BLaER1 treated with 17β-estradiol and CSF1 and Interleukin-3, amounts not matched to agents 10 nM and 100 nM (cell line): Measurements from ENCODE around the gene RHEBL1.
"Not testable (repeated sequence)": the region's sequence is repeated elsewhere in the genome, so short reads cannot be mapped to it uniquely, and the experiment has no call there.

Experiments
- H3K27ac ChIP-seq, 11 experiments: shearing (Covaris generic); formaldehyde crosslinking; 2 replicates each; pipeline ENCODE4 v1.8.1; 2022
- H3K27me3 ChIP-seq, 11 experiments: shearing (Covaris generic); formaldehyde crosslinking; 2 replicates each; pipeline ENCODE4 v1.8.1; 2022
- H3K36me3 ChIP-seq, 11 experiments: shearing (Covaris generic); formaldehyde crosslinking; 2 replicates each; pipeline ENCODE4 v1.8.1; 2022
- H3K4me1 ChIP-seq, 10 experiments: shearing (Covaris generic); formaldehyde crosslinking; 2 replicates each; pipeline ENCODE4 v1.8.1; 2022
- H3K4me2 ChIP-seq, 11 experiments: shearing (Covaris generic); formaldehyde crosslinking; 2 replicates each; pipeline ENCODE4 v1.8.1; 2022
- H3K4me3 ChIP-seq, 10 experiments: shearing (Covaris generic); formaldehyde crosslinking; 2 replicates each; pipeline ENCODE4 v1.8.1; 2022
- H3K9ac ChIP-seq, 11 experiments: shearing (Covaris generic); formaldehyde crosslinking; 2 replicates each; pipeline ENCODE4 v1.8.1; 2022
- H3K9me3 ChIP-seq, 11 experiments: shearing (Covaris generic); formaldehyde crosslinking; replicated peaks in 1 of 11; 2 replicates each; pipeline ENCODE4 v1.8.1; 2022
- H4K20me1 ChIP-seq, 11 experiments: shearing (Covaris generic); formaldehyde crosslinking; 2 replicates each; pipeline ENCODE4 v1.8.1; 2022
- Cebpa-rat ChIP-seq, 11 experiments: shearing (Covaris generic); IDR thresholded peaks; 2 replicates each; pipeline ENCODE4 v1.8.1; 2022

The RHEBL1 gene

GRCh38 chr12:49084438-49084837, 14.7 kb upstream of the RHEBL1 start:
- Histone ChIP-seq H3K9ac (no peak overlapping the region), H3K4me2 (no peak overlapping the region), H3K4me3 (no peak overlapping the region), H3K4me1 (peaks cover under 1 to 21% (median 15%) of the 10 kb centered on the region in 10 experiments; a peak in 16 of 20 replicates), H4K20me1 (peaks cover 0 to 11% (median 9%) of the 10 kb centered on the region in 11 experiments; a peak in 11 of 22 replicates), H3K9me3 (peaks cover 0 to 6% (median 0%) of the 10 kb centered on the region in 11 experiments; a peak in 3 of 22 replicates), H3K36me3 (no peaks in the 10 kb centered on the region), H3K27ac (no peak overlapping the region), H3K27me3 (peaks cover 11 to 17% (median 12%) of the 10 kb centered on the region in 11 experiments)
- no peak for TF ChIP-seq Cebpa-rat (IDR thresholded peaks at IDR 0.05)

GRCh38 chr12:49079793-49080192, 10.0 kb upstream of the RHEBL1 start:
- H3K4me2 ChIP-seq, result no peak overlapping the region
- no peaks in the 10 kb centered on the region for H3K36me3 ChIP-seq
- H3K4me3 ChIP-seq, result no peak overlapping the region
- no peaks in the 10 kb centered on the region for H3K27me3 ChIP-seq
- no peak for TF ChIP-seq Cebpa-rat (IDR thresholded peaks at IDR 0.05)
- no peak overlapping the region for H3K27ac ChIP-seq
- H3K9me3 ChIP-seq, result peaks cover 0 to 6% (median 0%) of the 10 kb centered on the region in 11 experiments; a peak in 3 of 22 replicates
- no peaks in the 10 kb centered on the region for H4K20me1 ChIP-seq
- no peak overlapping the region for H3K9ac ChIP-seq
- H3K4me1 ChIP-seq, result no peaks in the 10 kb centered on the region

GRCh38 chr12:49070971-49071370, 1.2 kb upstream of the RHEBL1 start:
- no peaks in the 10 kb centered on the region for H3K36me3 ChIP-seq
- H3K4me2 ChIP-seq, result peak overlapping the region in 8 of 11 experiments; percentile 52 to 89 (median 78); a peak in 10 of 22 replicates
- no peaks in the 10 kb centered on the region for H3K27me3 ChIP-seq
- no peaks in the 10 kb centered on the region for H4K20me1 ChIP-seq
- peaks cover 12 to 22% (median 18%) of the 10 kb centered on the region in 10 experiments for H3K4me1 ChIP-seq
- H3K4me3 ChIP-seq, result no peak overlapping the region
- H3K9me3 ChIP-seq, result no peaks in the 10 kb centered on the region
- H3K9ac ChIP-seq, result no peak overlapping the region; a peak in 1 of 22 replicates
- H3K27ac ChIP-seq, result peak overlapping the region in 1 of 11 experiments; percentile 66; a peak in 1 of 22 replicates
- TF ChIP-seq Cebpa-rat (IDR thresholded peaks at IDR 0.05), result no peak

GRCh38 chr12:49068879-49069506, 786 bp downstream of the RHEBL1 start:
- H3K36me3 ChIP-seq, result peaks cover 0 to 6% (median 0%) of the 10 kb centered on the region in 11 experiments; a peak in 1 of 22 replicates
- peak overlapping the region in 10 of 11 experiments; percentile 5 to 66 (median 50); a peak in 17 of 22 replicates for H3K27ac ChIP-seq
- no peak for TF ChIP-seq Cebpa-rat (IDR thresholded peaks at IDR 0.05)
- H3K9ac ChIP-seq, result peak overlapping the region; percentile 62 to 81 (median 76)
- no peaks in the 10 kb centered on the region for H4K20me1 ChIP-seq
- H3K4me2 ChIP-seq, result peak overlapping the region; percentile 87 to 98 (median 94)
- no peaks in the 10 kb centered on the region for H3K27me3 ChIP-seq
- peak overlapping the region; percentile 65 to 87 (median 76) for H3K4me3 ChIP-seq
- H3K4me1 ChIP-seq, result peaks cover 12 to 24% (median 18%) of the 10 kb centered on the region in 10 experiments
- H3K9me3 ChIP-seq, result no peaks in the 10 kb centered on the region

- TF ChIP-seq Cebpa-rat (IDR thresholded peaks at IDR 0.05), result no peak
- Histone ChIP-seq H3K36me3 (peaks cover 0 to 6% (median 0%) of the 10 kb centered on the region in 11 experiments; a peak in 1 of 22 replicates), H3K4me3 (no peak overlapping the region), H3K4me2 (no peak overlapping the region), H3K9ac (peak overlapping the region in 1 of 11 experiments; percentile 3; a peak in 2 of 22 replicates), H3K27ac (no peak overlapping the region), H3K27me3 (no peaks in the 10 kb centered on the region), H3K4me1 (peaks cover 20 to 36% (median 29%) of the 10 kb centered on the region in 10 experiments), H4K20me1 (no peaks in the 10 kb centered on the region), H3K9me3 (no peaks in the 10 kb centered on the region)
Measured at GRCh38 chr12:49066120-49066519, 3.7 kb downstream of the RHEBL1 start.

GRCh38 chr12:49064767-49065152, 5.0 kb downstream of the RHEBL1 start:
- Histone ChIP-seq H3K9me3 (no peaks in the 10 kb centered on the region), H3K4me1 (peaks cover 14 to 31% (median 20%) of the 10 kb centered on the region in 10 experiments), H3K4me2 (no peak overlapping the region), H3K27ac (no peak overlapping the region), H3K27me3 (no peaks in the 10 kb centered on the region), H4K20me1 (peaks cover 0 to 3% (median under 1%) of the 10 kb centered on the region in 11 experiments; a peak in 6 of 22 replicates), H3K36me3 (peaks cover 0 to 6% (median 0%) of the 10 kb centered on the region in 11 experiments; a peak in 1 of 22 replicates), H3K4me3 (no peak overlapping the region), H3K9ac (peak overlapping the region in 1 of 11 experiments; percentile 5; a peak in 1 of 22 replicates)
- no peak for TF ChIP-seq Cebpa-rat (IDR thresholded peaks at IDR 0.05)

GRCh38 chr12:49061916-49062315, 7.9 kb downstream of the RHEBL1 start:
- peak overlapping the region in 6 of 11 experiments; percentile 99 to 100 (median 99); a peak in 9 of 22 replicates for H3K9ac ChIP-seq
- not testable (repeated sequence) for H3K36me3 ChIP-seq, H3K27me3 ChIP-seq, H3K27ac ChIP-seq, H3K9me3 ChIP-seq
- peaks cover 15 to 30% (median 20%) of the 10 kb centered on the region in 10 experiments for H3K4me1 ChIP-seq
- peaks cover 19 to 32% (median 29%) of the 10 kb centered on the region in 11 experiments; a peak in 20 of 22 replicates for H4K20me1 ChIP-seq
- peak overlapping the region in 4 of 10 experiments; percentile 91 to 100 (median 98); a peak in 5 of 20 replicates for H3K4me3 ChIP-seq
- peak overlapping the region; percentile 87 to 99 (median 95); a peak in 21 of 22 replicates for H3K4me2 ChIP-seq

GRCh38 chr12:49061157-49061650, 8.6 kb downstream of the RHEBL1 start:
- H3K27me3 ChIP-seq, result no peaks in the 10 kb centered on the region
- peaks cover 0 to 6% (median 0%) of the 10 kb centered on the region in 11 experiments; a peak in 2 of 22 replicates for H3K36me3 ChIP-seq
- H3K9me3 ChIP-seq, result no peaks in the 10 kb centered on the region
- peak overlapping the region; percentile 87 to 99 (median 95) for H3K4me2 ChIP-seq
- peak overlapping the region; percentile 91 to 100 (median 98) for H3K4me3 ChIP-seq
- peaks cover 26 to 39% (median 30%) of the 10 kb centered on the region in 11 experiments; a peak in 20 of 22 replicates for H4K20me1 ChIP-seq
- peaks cover 23 to 37% (median 27%) of the 10 kb centered on the region in 10 experiments for H3K4me1 ChIP-seq
- no peak for TF ChIP-seq Cebpa-rat (IDR thresholded peaks at IDR 0.05)
- H3K9ac ChIP-seq, result peak overlapping the region; percentile 96 to 100 (median 99)
- peak overlapping the region; percentile 96 to 100 (median 99); a peak in 21 of 22 replicates for H3K27ac ChIP-seq
